ENCODE data around the gene PAPPA2. TPM values are rescaled to one million over a fixed set of nuclear protein-coding genes. Genes with fewer than 3 reads are reported as not detected.

Gene PAPPA2
- total RNA-seq, 1 experiment from 2014 or later = 0.81 TPM

DNA sequence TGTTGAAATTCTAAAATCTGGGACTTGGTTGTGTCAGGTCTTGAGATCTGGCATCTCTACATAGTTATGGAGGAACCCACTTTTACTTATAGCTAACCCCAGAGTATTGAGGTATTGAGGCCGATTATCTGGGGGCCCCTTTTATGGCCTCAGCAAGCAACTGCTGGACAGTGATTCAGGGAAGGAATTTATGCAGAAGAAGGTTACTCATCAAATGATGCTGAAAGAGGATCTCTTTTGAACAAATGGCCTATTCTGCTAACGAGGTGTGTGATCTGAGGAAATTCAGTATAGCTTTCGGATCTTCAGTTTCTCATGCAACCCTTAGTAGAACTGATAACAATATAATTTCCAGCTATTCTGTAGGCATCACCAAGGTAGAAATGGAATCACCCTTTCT is 239.9 kb downstream of the PAPPA2 start:
- no peaks in the 10 kb centered on the region for H3K9me3 Mint-ChIP-seq
- H3K27ac Mint-ChIP-seq = no peak overlapping the region; a peak in 1 of 7 replicates
- no peak overlapping the region for H3K4me2 ChIP-seq (ENCODE audit: insufficient read depth, insufficient read length, low read length)

More for the DNA sequence above, 239.9 kb downstream of the PAPPA2 start:
- H3K56ac ChIP-seq (ENCODE audit: insufficient read length, low read depth, low read length) = no peak overlapping the region
- no peaks in the 10 kb centered on the region for H3K4me1 ChIP-seq (ENCODE audit: insufficient read depth, low read length)
- H3T11ph ChIP-seq (ENCODE audit: low read length) = no peak overlapping the region
- H3K4ac ChIP-seq (ENCODE audit: low read depth, low read length) = no peak overlapping the region
- H2BK20ac ChIP-seq (ENCODE audit: low read depth, low read length, poor library complexity, severe bottlenecking) = no peak overlapping the region
- H2AK5ac ChIP-seq (ENCODE audit: insufficient read length, low read length) = no peak overlapping the region
- no peak overlapping the region for H3K23ac ChIP-seq (ENCODE audit: insufficient read length, low read depth, low read length)
- no peaks in the 10 kb centered on the region for H3K79me2 ChIP-seq (ENCODE audit: insufficient read depth, low read length)
- H4K91ac ChIP-seq (ENCODE audit: insufficient read length, low read depth, low read length) = no peak overlapping the region
- no peak overlapping the region for H4K8ac ChIP-seq (replicated peaks; ENCODE audit: insufficient read length, low read depth, low read length)
- H2BK15ac ChIP-seq (ENCODE audit: low read depth, low read length) = no peak overlapping the region
- no peak for DNase-seq
- no CpG with 5 or more reads among the region's 3 CpGs for WGBS (ENCODE audit: extremely low coverage, insufficient read length, low lambda C conversion rate)
- no peaks in the 10 kb centered on the region for H3K36me3 Mint-ChIP-seq (ENCODE audit: insufficient read depth in 1 of 3, low read depth in 3 of 3)
- H3K4me1 Mint-ChIP-seq = no peaks in the 10 kb centered on the region
- no peak overlapping the region for H2BK5ac ChIP-seq (ENCODE audit: insufficient read length, low read length)
- no peak overlapping the region for H2BK120ac ChIP-seq (ENCODE audit: low read depth, low read length, poor library complexity, severe bottlenecking)
- H3K27me3 ChIP-seq (ENCODE audit: insufficient read depth, low read length) = no peaks in the 10 kb centered on the region
- H3K9me3 ChIP-seq (ENCODE audit: control insufficient read depth, low read depth, low read length) = no peaks in the 10 kb centered on the region
- no peak overlapping the region for H2BK12ac ChIP-seq (ENCODE audit: insufficient read length, low read depth, low read length)
- no peak overlapping the region for H3K4me3 Mint-ChIP-seq
- no peaks in the 10 kb centered on the region for H3K23me2 ChIP-seq (ENCODE audit: insufficient read length, low read depth, low read length, poor library complexity, severe bottlenecking)
- no peak overlapping the region for H3K18ac ChIP-seq (ENCODE audit: insufficient read length, low read depth, low read length)
- no peak overlapping the region for H3K27ac ChIP-seq (ENCODE audit: insufficient read length, low read depth, low read length)
- H3K14ac ChIP-seq (ENCODE audit: insufficient read depth, low read length) = no peak overlapping the region
- TF ChIP-seq CTCF (conservative IDR thresholded peaks at IDR 0.05) = no peak
- no peak overlapping the region for H2AFZ ChIP-seq (ENCODE audit: low read length)
- no peak overlapping the region for H3K9ac ChIP-seq (ENCODE audit: extremely low read depth, insufficient read length, low read length)
- H3K27me3 Mint-ChIP-seq (ENCODE audit: low read depth) = no peaks in the 10 kb centered on the region; the same call in 1 of the 2 replicates
- no peaks in the 10 kb centered on the region for H4K20me1 ChIP-seq (ENCODE audit: control insufficient read depth, insufficient read depth, insufficient read length)
- no peak overlapping the region for H4K5ac ChIP-seq (ENCODE audit: insufficient read length, low read depth, low read length)
- H3K79me1 ChIP-seq (ENCODE audit: insufficient read depth, low read depth, low read length, poor library complexity, severe bottlenecking) = no peaks in the 10 kb centered on the region
